GM18499 (cell line): ENCODE results near the gene SRRT.
"Not testable (repeated sequence)": the region's sequence is repeated elsewhere in the genome, so short reads cannot be mapped to it uniquely, and the experiment has no call there.

ENCODE experiments used
- ATAC-seq: cut with Tn5 transposase; IDR thresholded peaks from one replicate; pipeline ENCODE4 v1.9.1; 2021; ENCODE audit warnings: moderate number of reproducible peaks; ENCODE audit not compliant: insufficient read depth, unreplicated experiment

SRRT gene

DNA sequence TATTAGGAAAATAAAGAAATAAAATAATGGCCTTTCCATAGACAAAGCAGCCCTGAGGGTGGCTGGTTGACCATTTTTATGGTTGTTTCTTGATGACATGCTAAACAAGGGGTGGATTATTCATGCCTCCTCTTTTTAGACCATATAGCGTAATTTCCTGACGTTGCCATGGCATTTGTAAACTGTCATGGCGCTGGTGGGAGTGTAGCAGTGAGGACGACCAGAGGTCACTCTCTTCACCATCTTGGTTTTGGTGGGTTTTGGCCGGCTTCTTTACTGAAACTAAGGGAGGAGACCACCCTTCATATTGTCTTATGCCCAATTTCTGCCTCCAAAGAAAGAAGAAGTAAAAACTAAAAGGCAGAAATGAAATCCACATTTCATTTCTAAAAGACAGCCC lies 44.4 kb downstream of the SRRT start:
- not testable (repeated sequence) for ATAC-seq

DNA sequence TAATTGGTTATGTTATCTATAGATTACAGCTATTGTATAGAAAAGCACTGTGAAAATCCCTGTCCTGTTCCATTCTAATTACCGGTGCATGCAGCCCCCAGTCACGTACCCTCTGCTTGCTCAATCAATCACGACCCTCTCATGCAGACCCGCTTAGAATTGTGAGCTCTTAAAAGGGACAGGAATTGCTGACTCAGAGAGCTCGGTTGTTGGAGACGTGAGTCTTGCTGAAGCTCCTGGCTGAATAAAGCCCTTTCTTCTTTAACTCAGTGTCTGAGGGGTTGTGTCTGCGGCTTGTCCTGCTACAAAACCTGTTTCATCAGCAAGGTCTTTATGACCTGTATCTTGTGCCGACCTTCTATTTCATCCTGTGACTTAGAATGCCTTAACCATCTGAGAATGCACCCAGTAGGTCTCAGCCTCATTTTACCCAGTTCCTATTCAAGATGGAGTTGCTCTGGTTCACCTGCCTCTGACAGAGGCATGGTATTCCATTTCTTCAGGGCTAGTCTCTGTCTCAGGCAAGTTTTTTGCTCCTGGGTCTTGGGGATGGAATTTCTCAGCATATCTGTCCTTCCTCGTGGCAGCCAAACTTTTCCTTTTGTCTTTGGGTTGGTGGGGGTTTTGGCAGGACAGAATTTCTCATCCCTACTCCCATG lies 45.0 kb downstream of the SRRT start:
- ATAC-seq, result not testable (repeated sequence)

DNA sequence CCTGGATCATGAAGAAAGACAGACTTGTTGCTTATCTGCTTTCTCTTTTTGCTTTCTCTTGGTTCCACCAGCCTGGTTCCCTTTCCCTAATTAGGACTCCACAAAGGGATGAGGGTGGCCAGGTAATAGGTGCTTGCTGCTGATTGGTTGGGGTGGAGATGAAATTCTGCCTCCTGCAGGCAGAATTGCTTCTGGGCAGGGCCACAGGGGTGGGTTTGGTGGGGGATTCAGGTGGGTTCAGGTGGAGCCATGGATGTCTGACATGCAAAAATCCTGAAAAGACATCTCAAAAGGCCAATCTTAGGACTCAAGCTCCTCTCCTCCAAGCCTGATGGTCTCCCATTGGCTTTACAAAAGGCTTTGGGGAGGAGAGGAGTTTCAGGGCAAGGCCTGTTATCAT lies 46.1 kb downstream of the SRRT start:
- no peak for ATAC-seq

DNA sequence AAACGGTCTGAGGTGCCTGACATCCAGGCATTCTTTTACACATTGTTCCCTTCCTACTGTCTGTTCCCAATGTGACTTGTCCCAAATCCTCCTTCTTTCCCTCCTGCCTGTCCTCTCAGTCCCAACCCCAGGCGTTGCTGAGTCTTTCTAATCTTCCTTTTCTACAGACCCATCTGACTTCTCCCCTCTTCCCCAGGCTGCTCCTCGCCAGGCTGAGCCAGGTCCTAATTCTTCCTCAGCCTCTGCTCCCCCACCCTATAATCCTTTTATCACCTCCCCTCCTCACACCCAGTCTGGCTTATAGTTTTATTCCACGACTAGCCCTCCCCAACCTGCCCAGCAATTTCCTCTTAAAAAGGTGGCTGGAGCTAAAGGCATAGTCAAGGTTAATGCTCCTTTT lies 48.7 kb downstream of the SRRT start:
- ATAC-seq, result not testable (repeated sequence)

DNA sequence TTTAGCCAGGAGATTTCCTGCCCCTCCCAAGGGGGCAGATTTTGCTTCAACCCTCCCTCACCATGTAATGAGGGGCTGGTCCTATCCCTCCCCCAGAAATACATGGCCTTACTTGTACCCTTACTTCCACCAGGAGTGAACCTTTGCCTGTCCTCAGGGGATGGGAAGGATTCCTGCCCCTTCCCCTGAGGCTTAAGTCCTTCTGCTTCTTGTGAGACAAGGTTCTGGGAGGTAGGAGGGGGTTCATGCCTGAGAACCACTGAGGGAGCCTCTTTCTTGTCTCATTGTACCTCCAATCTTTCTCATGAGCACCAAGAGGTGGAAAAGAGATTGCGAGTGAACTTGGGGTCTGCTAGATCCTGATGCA lies 54.9 kb downstream of the SRRT start:
- no peak for ATAC-seq

DNA sequence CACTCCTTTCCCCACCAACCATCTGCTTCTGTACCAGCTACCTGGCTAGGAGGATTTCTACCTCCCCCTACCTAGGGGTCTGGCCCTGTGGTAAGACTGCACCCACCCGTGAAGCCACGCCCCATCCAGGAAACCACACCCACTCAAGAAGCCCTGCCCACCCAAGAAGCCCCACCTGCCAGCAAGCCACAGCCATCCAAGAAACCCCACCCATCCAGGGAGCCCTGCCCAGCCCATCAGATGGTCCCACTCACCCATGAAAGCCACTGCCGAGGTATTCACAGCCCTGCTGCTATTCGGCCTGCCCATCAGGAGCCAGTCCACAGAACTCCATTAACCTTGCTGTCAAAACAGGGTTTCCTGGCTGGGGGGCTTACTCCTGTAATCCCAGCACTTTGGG lies 58.8 kb downstream of the SRRT start:
- ATAC-seq, result no peak

DNA sequence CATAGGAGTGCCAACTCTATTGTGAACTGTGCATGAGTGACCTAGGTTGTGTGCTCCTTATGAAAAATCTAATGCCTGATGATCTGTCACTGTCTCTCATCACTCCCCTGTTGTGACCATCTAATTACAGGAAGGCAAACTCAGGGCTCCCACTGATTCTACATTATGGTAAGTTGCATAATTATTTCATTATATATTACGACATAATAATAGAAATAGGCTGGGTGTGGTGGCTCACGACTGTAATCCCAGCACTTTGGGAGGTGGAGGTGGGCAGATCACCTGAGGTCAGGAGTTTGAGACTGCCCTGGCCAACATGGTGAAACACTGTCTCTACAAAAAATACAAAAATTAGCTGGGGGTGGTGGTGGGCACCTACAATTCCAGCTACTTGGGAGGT lies 60.5 kb downstream of the SRRT start:
- ATAC-seq, result not testable (repeated sequence)

DNA sequence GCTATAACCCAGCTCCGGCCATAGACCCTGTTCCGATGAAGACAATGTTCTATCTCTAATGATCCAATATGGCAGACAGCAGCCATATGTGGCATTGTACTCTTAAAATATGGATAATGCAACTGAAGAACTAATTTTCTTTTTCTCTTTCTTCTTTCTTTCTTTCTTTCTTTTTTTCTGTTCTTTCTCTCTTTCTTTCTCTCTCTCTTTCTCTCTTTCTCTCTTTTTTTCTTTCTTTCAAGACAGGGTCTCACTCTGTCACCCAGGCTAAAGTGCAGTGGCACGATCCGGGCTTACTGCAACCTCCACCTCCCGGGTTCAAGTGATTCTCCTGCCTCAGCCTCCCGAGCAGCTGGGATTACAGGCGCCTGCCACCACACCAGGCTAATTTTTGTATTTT lies 61.3 kb downstream of the SRRT start:
- not testable (repeated sequence) for ATAC-seq
